SU-DHL-6 (cell line): ENCODE results near the gene PPP6R1.

ENCODE experiments used
- H2AFZ ChIP-seq: fragments of 200-600 bp; sonication (generic); 2 replicates; pipeline ENCODE4 v1.6.1; 2014; ENCODE audit warnings: low read depth, mild to moderate bottlenecking, moderate library complexity, mixed read lengths, antibody characterized with exemption, low read length; ENCODE audit not compliant: severe bottlenecking
- H3F3A ChIP-seq: fragments of 200-600 bp; shearing (Covaris generic); 2 replicates; pipeline ENCODE4 v1.6.0; 2016; ENCODE audit warnings: antibody characterized with exemption, mild to moderate bottlenecking; ENCODE audit not compliant: insufficient read depth
- H3K27ac ChIP-seq: fragments of 200-600 bp; sonication (generic); 2 replicates; pipeline ENCODE4 v1.5.1; 2016; ENCODE audit warnings: low read depth, mild to moderate bottlenecking, low read length, moderate library complexity, mixed read lengths
- H3K27me3 ChIP-seq: fragments of 200-600 bp; sonication (generic), shearing (Covaris generic); 2 replicates; pipeline ENCODE4 v1.6.0; 2014; ENCODE audit warnings: mild to moderate bottlenecking, low read length
- H3K36me3 ChIP-seq: fragments of 200-600 bp; sonication (generic); 2 replicates; pipeline ENCODE4 v1.6.1; 2014; ENCODE audit warnings: mild to moderate bottlenecking, low read length, mixed read lengths
- H3K4me2 ChIP-seq: fragments of 300-600, 200-600 bp; shearing (Covaris generic), sonication (generic); 2 replicates; pipeline ENCODE4 v1.6.0; 2014; ENCODE audit warnings: low read length, low read depth, mild to moderate bottlenecking; ENCODE audit not compliant: poor library complexity, severe bottlenecking
- H3K4me3 ChIP-seq: fragments of 200-600 bp; sonication (generic); 2 replicates; pipeline ENCODE4 v1.5.1; 2014; ENCODE audit warnings: antibody characterized with exemption, low read length, mild to moderate bottlenecking, mixed read lengths; ENCODE audit not compliant: insufficient read depth, poor library complexity, severe bottlenecking
- H3K79me2 ChIP-seq: fragments of 200-600 bp; sonication (generic); 2 replicates; pipeline ENCODE4 v1.6.1; 2014; ENCODE audit warnings: mild to moderate bottlenecking, low read length, moderate library complexity; ENCODE audit not compliant: insufficient read depth
- H3K9ac ChIP-seq: fragments of 200-600 bp; sonication (generic); 2 replicates; pipeline ENCODE4 v1.7.0; 2014; ENCODE audit warnings: mild to moderate bottlenecking, low read length
- H3K9me2 ChIP-seq: fragments of 200-600 bp; sonication (generic); replicated peaks from 2 replicates; pipeline ENCODE4 v1.6.1; 2014; ENCODE audit warnings: low read length; ENCODE audit not compliant: insufficient read depth
- H3K9me3 ChIP-seq: fragments of 200-600 bp; sonication (generic); 2 replicates; pipeline ENCODE4 v1.6.1; 2014; ENCODE audit warnings: low read length, mixed read lengths; ENCODE audit not compliant: insufficient read depth
- H4K20me1 ChIP-seq: fragments of 200-600 bp; sonication (generic); 2 replicates; pipeline ENCODE4 v1.6.1; 2014; ENCODE audit warnings: low read depth, mild to moderate bottlenecking, antibody characterized with exemption, low read length, moderate library complexity, mixed read lengths
- EZH2phosphoT487 ChIP-seq: fragments of 200-600 bp; sonication (generic), shearing (Covaris generic); conservative IDR thresholded peaks from 2 replicates; pipeline ENCODE4 v1.6.1; 2018; ENCODE audit warnings: mild to moderate bottlenecking, antibody characterized with exemption, low read length, moderate library complexity, mixed read lengths
- TF ChIP-seq, protein P1 (sequence below): fragments of 200-600 bp; sonication (generic); IDR thresholded peaks from one replicate; pipeline ENCODE4 v1.5.1; 2017; ENCODE audit warnings: antibody characterized with exemption, mild to moderate bottlenecking, low read length, moderate library complexity; ENCODE audit not compliant: insufficient read depth, poor library complexity, severe bottlenecking

Gene PPP6R1

DNA sequence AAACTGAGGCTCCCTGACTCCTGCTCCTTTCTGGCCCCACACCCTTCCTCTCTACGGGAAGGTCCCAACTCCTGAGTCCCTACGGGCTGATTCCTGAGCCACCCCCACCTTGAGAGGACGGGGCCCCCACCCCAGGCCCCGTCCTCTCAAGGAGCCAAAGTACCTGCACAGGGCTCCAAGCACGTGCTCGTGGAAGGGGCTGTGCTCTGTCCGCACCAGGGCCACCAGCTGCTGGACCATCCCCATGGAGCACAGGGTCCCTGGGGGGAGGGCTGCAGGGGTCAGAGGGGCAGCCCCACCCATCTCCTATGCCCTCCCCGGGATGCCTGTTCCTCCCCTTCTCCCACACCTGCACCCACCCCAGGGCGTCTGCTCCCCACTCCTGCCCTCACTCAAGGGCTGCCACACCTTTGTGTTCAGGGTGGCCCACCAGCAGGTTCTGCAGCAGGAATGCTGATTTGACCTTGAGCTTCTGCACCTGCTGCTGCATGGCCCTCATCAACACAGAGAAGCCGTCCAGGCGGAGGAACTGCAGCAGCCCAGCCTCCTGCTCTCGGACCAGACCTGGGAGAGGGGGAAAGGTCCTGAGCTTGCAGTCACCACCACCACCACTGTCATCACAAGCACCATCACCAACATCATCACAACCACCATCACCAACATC lies 7.0 kb upstream of the PPP6R1 start:
- Histone ChIP-seq H3K9ac (no peak overlapping the region), H3K9me3 (no peaks in the 10 kb centered on the region; the same call in 1 of the 2 replicates), H3K4me3 (no peak overlapping the region), H2AFZ (no peak overlapping the region), H3K27ac (no peak overlapping the region), H3K4me2 (no peak overlapping the region), H3K9me2 (no peaks in the 10 kb centered on the region), H4K20me1 (no peaks in the 10 kb centered on the region), H3F3A (peaks cover 9% of the 10 kb centered on the region), H3K79me2 (no peaks in the 10 kb centered on the region), H3K36me3 (no peaks in the 10 kb centered on the region), H3K27me3 (no peaks in the 10 kb centered on the region)
- TF ChIP-seq EZH2phosphoT487 = no peak
- TF ChIP-seq, protein P1, sequence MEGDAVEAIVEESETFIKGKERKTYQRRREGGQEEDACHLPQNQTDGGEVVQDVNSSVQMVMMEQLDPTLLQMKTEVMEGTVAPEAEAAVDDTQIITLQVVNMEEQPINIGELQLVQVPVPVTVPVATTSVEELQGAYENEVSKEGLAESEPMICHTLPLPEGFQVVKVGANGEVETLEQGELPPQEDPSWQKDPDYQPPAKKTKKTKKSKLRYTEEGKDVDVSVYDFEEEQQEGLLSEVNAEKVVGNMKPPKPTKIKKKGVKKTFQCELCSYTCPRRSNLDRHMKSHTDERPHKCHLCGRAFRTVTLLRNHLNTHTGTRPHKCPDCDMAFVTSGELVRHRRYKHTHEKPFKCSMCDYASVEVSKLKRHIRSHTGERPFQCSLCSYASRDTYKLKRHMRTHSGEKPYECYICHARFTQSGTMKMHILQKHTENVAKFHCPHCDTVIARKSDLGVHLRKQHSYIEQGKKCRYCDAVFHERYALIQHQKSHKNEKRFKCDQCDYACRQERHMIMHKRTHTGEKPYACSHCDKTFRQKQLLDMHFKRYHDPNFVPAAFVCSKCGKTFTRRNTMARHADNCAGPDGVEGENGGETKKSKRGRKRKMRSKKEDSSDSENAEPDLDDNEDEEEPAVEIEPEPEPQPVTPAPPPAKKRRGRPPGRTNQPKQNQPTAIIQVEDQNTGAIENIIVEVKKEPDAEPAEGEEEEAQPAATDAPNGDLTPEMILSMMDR = no peak

DNA sequence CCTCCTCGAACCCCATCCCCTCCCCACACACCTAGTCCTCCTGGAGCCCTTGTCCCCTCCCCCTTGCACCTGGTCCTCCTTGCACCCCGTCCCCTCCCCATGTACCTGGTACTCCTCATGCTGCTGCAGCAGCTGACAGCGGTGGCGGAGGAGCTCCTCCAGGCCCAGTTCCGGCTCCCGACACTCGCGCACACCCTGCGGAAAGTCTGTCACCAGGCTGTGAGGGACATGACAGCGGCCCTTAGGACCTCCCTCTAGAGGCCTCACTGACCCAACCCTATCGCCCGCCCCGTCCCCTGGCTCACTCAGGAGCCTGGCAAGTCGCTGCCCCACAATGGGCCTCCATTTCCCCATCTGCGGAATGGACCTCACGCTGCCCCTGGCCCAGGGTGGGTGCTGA lies 6.4 kb upstream of the PPP6R1 start:
- no peak overlapping the region for H3K27ac ChIP-seq
- H3K9me2 ChIP-seq = no peaks in the 10 kb centered on the region
- H3K27me3 ChIP-seq = no peaks in the 10 kb centered on the region
- TF ChIP-seq, protein P1 = no peak
- TF ChIP-seq EZH2phosphoT487 = no peak
- H3K4me3 ChIP-seq = no peak overlapping the region
- no peaks in the 10 kb centered on the region for H3K36me3 ChIP-seq
- H4K20me1 ChIP-seq = no peaks in the 10 kb centered on the region
- no peaks in the 10 kb centered on the region; the same call in 1 of the 2 replicates for H3K9me3 ChIP-seq
- H3K9ac ChIP-seq = no peak overlapping the region
- H3K4me2 ChIP-seq = no peak overlapping the region
- no peak overlapping the region for H2AFZ ChIP-seq
- peaks cover 13% of the 10 kb centered on the region for H3F3A ChIP-seq
- H3K79me2 ChIP-seq = no peaks in the 10 kb centered on the region

GRCh38 chr19:55264531-55264930 lies 5.7 kb upstream of the PPP6R1 start:
- H3K9me2 ChIP-seq = no peaks in the 10 kb centered on the region
- no peak overlapping the region for H2AFZ ChIP-seq
- H3K27me3 ChIP-seq = no peaks in the 10 kb centered on the region
- TF ChIP-seq EZH2phosphoT487 = no peak
- TF ChIP-seq, protein P1 = no peak
- no peaks in the 10 kb centered on the region; the same call in 1 of the 2 replicates for H3K9me3 ChIP-seq
- no peak overlapping the region for H3K9ac ChIP-seq
- peaks cover 17% of the 10 kb centered on the region for H3F3A ChIP-seq
- H3K4me3 ChIP-seq = no peak overlapping the region
- H3K36me3 ChIP-seq = no peaks in the 10 kb centered on the region
- H3K4me2 ChIP-seq = no peak overlapping the region
- H3K27ac ChIP-seq = no peak overlapping the region
- no peaks in the 10 kb centered on the region for H4K20me1 ChIP-seq
- no peaks in the 10 kb centered on the region for H3K79me2 ChIP-seq
